WI38 (cell line): ENCODE results near the gene RAC3.

Experiments
- H3K4me3 ChIP-seq: 2 replicates; pipeline ENCODE4 v1.5.1; 2011; ENCODE audit warnings: low read depth, mild to moderate bottlenecking, control low read depth, low read length
- CTCF ChIP-seq: IDR thresholded peaks from 2 replicates; pipeline ENCODE4 v1.5.1; 2012; ENCODE audit warnings: low read depth, mild to moderate bottlenecking, control low read depth, low read length

The RAC3 gene

GRCh38 chr17:82082456-82082855 is 51.0 kb downstream of the RAC3 start:
- H3K4me3 ChIP-seq = no peak overlapping the region
- no peak for TF ChIP-seq CTCF

GRCh38 chr17:82083009-82083408 is 51.5 kb downstream of the RAC3 start:
- H3K4me3 ChIP-seq = no peak overlapping the region
- no peak for TF ChIP-seq CTCF
